Loucy (cell line): ENCODE data around the gene KLF17.

Experiments
- EZH2phosphoT487 ChIP-seq: fragments of 200-600 bp; IDR thresholded peaks from 2 replicates; pipeline ENCODE4 v1.6.1; 2018; ENCODE audit warnings: antibody characterized with exemption, mild to moderate bottlenecking, moderate library complexity, borderline replicate concordance
- TF ChIP-seq, protein P1 (sequence below): fragments of 200-600 bp; sonication (generic); conservative IDR thresholded peaks from 2 replicates; pipeline ENCODE4 v1.5.1; 2014; ENCODE audit warnings: mild to moderate bottlenecking, antibody characterized with exemption, low read length

DNA sequence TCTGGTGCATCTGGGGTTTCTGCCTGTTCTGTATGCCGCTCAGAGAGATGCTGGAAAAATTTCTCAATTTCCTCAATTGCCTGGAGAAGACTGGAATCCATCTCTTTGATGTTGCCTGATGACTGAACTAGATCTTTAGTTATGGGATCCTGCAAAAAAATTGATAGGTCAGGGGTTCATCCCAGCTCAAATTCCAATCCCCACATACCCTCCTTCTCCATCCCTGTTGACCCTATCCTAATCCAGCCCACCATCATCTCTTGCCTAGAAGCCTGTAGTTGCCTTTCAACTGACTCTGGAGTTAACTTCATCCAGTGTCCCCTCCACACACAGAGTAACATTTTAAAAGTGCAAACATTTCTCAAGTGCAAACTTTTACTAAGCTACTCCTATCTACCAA is 22.9 kb downstream of the KLF17 start, which contains the start of gene KLF18:
- TF ChIP-seq, protein P1, sequence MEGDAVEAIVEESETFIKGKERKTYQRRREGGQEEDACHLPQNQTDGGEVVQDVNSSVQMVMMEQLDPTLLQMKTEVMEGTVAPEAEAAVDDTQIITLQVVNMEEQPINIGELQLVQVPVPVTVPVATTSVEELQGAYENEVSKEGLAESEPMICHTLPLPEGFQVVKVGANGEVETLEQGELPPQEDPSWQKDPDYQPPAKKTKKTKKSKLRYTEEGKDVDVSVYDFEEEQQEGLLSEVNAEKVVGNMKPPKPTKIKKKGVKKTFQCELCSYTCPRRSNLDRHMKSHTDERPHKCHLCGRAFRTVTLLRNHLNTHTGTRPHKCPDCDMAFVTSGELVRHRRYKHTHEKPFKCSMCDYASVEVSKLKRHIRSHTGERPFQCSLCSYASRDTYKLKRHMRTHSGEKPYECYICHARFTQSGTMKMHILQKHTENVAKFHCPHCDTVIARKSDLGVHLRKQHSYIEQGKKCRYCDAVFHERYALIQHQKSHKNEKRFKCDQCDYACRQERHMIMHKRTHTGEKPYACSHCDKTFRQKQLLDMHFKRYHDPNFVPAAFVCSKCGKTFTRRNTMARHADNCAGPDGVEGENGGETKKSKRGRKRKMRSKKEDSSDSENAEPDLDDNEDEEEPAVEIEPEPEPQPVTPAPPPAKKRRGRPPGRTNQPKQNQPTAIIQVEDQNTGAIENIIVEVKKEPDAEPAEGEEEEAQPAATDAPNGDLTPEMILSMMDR: no peak
- TF ChIP-seq EZH2phosphoT487: no peak
